Right atrium auricular region (tissue), 2 donors: ENCODE results near the gene ZNF212. TPM values are rescaled to one million over a fixed set of nuclear protein-coding genes. Genes with fewer than 3 reads are reported as not detected.

ENCODE experiments used
- DNase-seq: peaks from one replicate; pipeline ENCODE4 v3.0.0-alpha.2; 2019; ENCODE audit warnings: low spot score
- H3K27ac ChIP-seq, 2 donors: fragments of 200-600 bp; sonication (generic); 1 replicate in 1 of 2; 2 replicates in 1 of 2; pipeline ENCODE4 v1.5.1; 2016 to 2019
- H3K27me3 ChIP-seq, 2 donors: fragments of 200-600 bp; sonication (generic); one replicate each; pipeline versions ENCODE4 v1.5.1 to v1.6.0; 2017 to 2019
- H3K36me3 ChIP-seq: fragments of 200-600 bp; sonication (generic); one replicate; pipeline ENCODE4 v1.5.1; 2016
- H3K4me1 ChIP-seq, 2 donors: fragments of 200-600 bp; sonication (generic); one replicate each; pipeline versions ENCODE4 v1.5.1 to v1.6.0; 2017 to 2019
- H3K4me3 ChIP-seq, 2 donors: fragments of 200-600 bp; sonication (generic); 1 replicate in 1 of 2; 2 replicates in 1 of 2; pipeline ENCODE4 v1.5.1; 2017 to 2019; ENCODE audit warnings: mild to moderate bottlenecking in 1 of 2, moderate library complexity in 1 of 2
- H3K9me3 ChIP-seq, 2 donors: fragments of 200-600 bp; sonication (generic); one replicate each; pipeline ENCODE4 v1.5.1; 2019
- total RNA-seq, 2 donors: library from RNA; depleted of rRNA; stranded (reverse); fragments of >200 nt; gene quantifications; one replicate each; pipeline ENCODE4 v1.1.0, GENCODE V29; 2016
- TF ChIP-seq, protein P1 (sequence below), 2 donors: fragments of 200-600 bp; sonication (generic); IDR thresholded peaks; one replicate each; pipeline ENCODE4 v1.5.1; 2019; ENCODE audit warnings: antibody characterized with exemption in 2 of 2

ZNF212 gene
- total RNA-seq, 2 donors from 2014 or later, result 2.5 to 3.0 TPM

DNA sequence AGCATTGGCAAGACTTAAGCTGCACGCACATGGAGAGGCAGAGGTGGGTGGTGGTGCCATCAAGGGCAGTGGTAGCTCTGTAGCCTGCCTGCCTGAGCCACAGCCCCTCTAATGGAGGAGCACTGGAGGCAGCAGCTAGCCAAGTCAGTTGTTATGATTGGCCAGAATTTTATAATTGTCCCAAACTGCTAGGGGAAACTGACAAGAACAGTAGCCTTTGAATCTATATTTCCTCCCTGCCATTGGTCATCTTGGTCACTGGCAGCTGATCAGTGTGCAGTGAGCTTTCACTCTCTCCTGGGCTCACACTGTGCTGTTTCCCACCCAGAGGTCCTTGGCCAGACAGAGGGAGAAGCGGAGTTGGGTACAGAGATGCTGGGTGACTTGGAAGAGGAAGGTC, 12.9 kb downstream of the ZNF212 start:
- Histone ChIP-seq H3K27ac (no peak overlapping the region), H3K36me3 (peaks cover 60% of the 10 kb centered on the region)

DNA sequence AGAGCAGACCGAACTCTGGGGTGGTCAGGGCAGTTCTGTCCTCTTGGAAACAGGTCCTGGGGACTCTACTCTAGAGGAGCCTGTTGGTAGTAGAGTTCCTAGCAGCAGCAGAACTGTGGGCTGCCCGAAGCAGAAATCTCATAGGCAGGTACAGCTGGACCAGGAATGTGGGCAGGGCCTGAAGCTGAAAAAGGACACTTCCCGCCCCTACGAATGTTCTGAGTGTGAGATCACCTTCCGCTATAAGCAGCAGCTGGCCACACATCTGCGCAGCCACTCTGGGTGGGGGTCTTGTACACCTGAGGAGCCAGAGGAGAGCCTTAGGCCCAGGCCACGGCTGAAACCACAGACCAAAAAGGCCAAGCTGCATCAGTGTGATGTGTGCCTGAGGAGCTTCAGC, 14.2 kb downstream of the ZNF212 start:
- Histone ChIP-seq H3K4me1 (no peaks in the 10 kb centered on the region), H3K36me3 (peaks cover 60% of the 10 kb centered on the region), H3K4me3 (no peak overlapping the region), H3K9me3 (no peaks in the 10 kb centered on the region), H3K27ac (no peak overlapping the region), H3K27me3 (no peaks in the 10 kb centered on the region)
- no peak for DNase-seq
- TF ChIP-seq, protein P1, sequence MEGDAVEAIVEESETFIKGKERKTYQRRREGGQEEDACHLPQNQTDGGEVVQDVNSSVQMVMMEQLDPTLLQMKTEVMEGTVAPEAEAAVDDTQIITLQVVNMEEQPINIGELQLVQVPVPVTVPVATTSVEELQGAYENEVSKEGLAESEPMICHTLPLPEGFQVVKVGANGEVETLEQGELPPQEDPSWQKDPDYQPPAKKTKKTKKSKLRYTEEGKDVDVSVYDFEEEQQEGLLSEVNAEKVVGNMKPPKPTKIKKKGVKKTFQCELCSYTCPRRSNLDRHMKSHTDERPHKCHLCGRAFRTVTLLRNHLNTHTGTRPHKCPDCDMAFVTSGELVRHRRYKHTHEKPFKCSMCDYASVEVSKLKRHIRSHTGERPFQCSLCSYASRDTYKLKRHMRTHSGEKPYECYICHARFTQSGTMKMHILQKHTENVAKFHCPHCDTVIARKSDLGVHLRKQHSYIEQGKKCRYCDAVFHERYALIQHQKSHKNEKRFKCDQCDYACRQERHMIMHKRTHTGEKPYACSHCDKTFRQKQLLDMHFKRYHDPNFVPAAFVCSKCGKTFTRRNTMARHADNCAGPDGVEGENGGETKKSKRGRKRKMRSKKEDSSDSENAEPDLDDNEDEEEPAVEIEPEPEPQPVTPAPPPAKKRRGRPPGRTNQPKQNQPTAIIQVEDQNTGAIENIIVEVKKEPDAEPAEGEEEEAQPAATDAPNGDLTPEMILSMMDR (IDR thresholded peaks at IDR 0.05), result no peak

More for the DNA sequence above, 12.9 kb downstream of the ZNF212 start:
- TF ChIP-seq, protein P1 (IDR thresholded peaks at IDR 0.05), result no peak
- Histone ChIP-seq H3K27me3 (no peaks in the 10 kb centered on the region), H3K9me3 (no peaks in the 10 kb centered on the region), H3K4me1 (no peaks in the 10 kb centered on the region), H3K4me3 (no peak overlapping the region)
- no peak for DNase-seq

DNA sequence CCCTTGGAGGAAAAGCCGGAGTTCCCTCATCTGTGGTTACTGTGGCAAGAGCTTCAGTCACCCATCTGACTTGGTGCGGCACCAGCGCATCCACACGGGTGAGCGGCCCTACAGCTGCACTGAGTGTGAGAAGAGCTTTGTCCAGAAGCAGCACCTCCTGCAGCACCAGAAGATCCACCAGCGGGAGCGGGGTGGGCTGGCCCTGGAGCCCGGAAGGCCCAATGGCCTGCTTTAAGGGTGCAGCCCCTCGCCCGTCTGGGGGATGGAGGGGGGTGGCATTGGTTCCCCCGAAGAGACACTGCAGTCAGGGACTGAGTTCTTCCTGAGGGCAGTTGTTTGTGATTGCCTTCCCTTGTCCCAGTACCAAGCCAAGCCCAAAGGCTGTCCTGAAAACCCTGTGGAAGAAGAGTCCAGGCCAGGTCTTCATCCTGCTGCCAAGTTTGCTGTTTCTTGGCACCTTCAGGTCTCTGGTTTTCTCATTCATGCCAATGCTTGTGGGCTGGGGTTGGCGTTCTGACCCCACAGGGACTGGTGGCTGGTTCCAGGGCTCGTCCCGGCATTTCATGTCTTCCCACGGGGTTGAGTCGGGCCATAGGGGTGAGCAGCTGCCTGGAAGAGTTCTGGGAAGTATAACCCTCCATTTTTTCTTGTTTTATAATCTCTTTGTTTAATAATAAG, 14.9 kb downstream of the ZNF212 start:
- no peak for DNase-seq
- no peak overlapping the region for H3K27ac ChIP-seq
- H3K4me3 ChIP-seq, result no peak overlapping the region
- peaks cover 60% of the 10 kb centered on the region for H3K36me3 ChIP-seq
- no peaks in the 10 kb centered on the region for H3K9me3 ChIP-seq
- TF ChIP-seq, protein P1 (IDR thresholded peaks at IDR 0.05), result no peak
- no peaks in the 10 kb centered on the region for H3K4me1 ChIP-seq
- no peaks in the 10 kb centered on the region for H3K27me3 ChIP-seq

DNA sequence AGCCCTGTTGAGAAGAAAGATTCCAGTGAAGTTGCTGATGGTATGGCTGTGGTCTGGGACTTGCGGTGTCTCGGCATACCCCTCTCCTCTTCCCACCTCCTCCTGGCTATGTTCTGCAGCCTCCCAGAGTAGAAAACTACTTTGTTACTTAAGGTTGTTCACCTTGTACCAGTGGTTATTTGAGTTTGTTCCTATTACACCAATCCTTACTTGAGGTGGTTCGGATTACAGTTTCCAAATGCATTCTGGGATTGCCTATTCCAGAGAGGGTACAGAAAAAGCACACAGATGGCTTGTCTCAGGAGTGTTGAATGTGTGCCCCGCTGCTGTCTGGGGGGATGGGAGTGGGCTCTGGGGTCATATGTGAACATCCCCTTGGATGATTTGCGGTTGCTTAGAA, 15.7 kb downstream of the ZNF212 start:
- Histone ChIP-seq H3K36me3 (peaks cover 57% of the 10 kb centered on the region), H3K27ac (no peak overlapping the region), H3K4me1 (no peaks in the 10 kb centered on the region), H3K27me3 (no peaks in the 10 kb centered on the region), H3K9me3 (no peaks in the 10 kb centered on the region), H3K4me3 (no peak overlapping the region)
- TF ChIP-seq, protein P1 (IDR thresholded peaks at IDR 0.05), result no peak
- DNase-seq, result no peak

DNA sequence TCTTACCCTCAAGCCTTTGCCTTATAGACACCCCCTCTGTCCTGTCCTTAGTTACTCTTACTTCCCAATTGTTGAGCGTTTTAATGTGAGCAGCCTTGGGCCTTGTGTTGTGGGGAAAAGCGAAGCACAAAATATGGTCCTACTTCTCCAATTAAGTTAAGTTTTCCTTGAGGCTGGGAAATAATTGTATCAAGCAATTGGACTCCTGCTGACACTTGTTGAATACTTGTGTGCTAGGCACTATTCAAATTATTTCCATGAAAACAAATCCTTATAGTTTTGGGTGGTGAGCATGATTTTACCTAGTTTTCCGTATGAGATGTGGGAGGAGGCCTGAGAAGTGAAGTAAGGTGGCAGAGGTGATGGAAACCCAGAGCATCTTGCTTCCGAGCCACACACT, 17.1 kb downstream of the ZNF212 start:
- TF ChIP-seq, protein P1 (IDR thresholded peaks at IDR 0.05), result no peak
- Histone ChIP-seq H3K9me3 (no peaks in the 10 kb centered on the region), H3K27me3 (no peaks in the 10 kb centered on the region), H3K27ac (no peak overlapping the region), H3K4me1 (peaks cover 0 to 6% of the 10 kb centered on the region in 2 donors), H3K4me3 (no peak overlapping the region), H3K36me3 (peaks cover 43% of the 10 kb centered on the region)
- no peak for DNase-seq

DNA sequence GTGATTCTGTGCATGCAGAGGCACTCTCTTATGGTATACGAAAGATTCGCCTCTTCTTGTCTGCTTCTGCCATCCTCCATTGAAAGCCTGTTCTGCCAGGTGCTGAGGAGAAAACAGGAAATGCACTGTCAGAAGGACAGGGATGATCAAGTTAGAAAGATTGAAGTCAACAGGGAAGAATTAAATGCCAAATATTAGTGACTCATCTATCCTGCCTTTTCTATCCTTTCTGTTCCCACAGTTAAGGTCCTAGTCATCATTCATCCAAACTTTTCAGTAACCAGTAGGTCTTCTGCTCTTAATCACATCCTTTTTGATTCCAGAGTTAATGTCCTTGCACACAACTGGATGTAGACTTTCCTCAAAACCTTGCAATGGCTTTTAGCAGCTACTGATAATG, 17.7 kb downstream of the ZNF212 start:
- no peak for DNase-seq
- Histone ChIP-seq H3K27ac (no peak overlapping the region), H3K4me3 (no peak overlapping the region), H3K4me1 (peaks cover 0 to 7% of the 10 kb centered on the region in 2 donors), H3K9me3 (no peaks in the 10 kb centered on the region), H3K36me3 (peaks cover 37% of the 10 kb centered on the region), H3K27me3 (no peaks in the 10 kb centered on the region)
- TF ChIP-seq, protein P1 (IDR thresholded peaks at IDR 0.05), result no peak
